Mucosa of stomach (tissue), 1 donor: ENCODE results near the gene TDP2.

Experiments
- H3K27me3 ChIP-seq: one replicate; pipeline ENCODE4 v1.7.0; 2013; ENCODE audit warnings: mild to moderate bottlenecking, low read length; ENCODE audit not compliant: control insufficient read depth, insufficient read depth
- H3K36me3 ChIP-seq: one replicate; pipeline ENCODE4 v1.7.0; 2013; ENCODE audit warnings: low read length; ENCODE audit not compliant: control insufficient read depth, insufficient read depth
- H3K4me1 ChIP-seq: one replicate; pipeline ENCODE4 v1.7.0; 2013; ENCODE audit warnings: mild to moderate bottlenecking, low read length; ENCODE audit not compliant: control insufficient read depth, insufficient read depth
- H3K4me3 ChIP-seq: one replicate; pipeline ENCODE4 v1.7.0; 2013; ENCODE audit warnings: low read length
- H3K9ac ChIP-seq: one replicate; pipeline ENCODE4 v1.7.0; 2013; ENCODE audit warnings: mild to moderate bottlenecking, low read length, moderate library complexity
- H3K9me3 ChIP-seq: one replicate; pipeline ENCODE4 v1.7.0; 2013; ENCODE audit warnings: mild to moderate bottlenecking, low read length, moderate library complexity; ENCODE audit not compliant: control insufficient read depth
- donor health status: Pancreatic carcinoma.

Gene TDP2

DNA sequence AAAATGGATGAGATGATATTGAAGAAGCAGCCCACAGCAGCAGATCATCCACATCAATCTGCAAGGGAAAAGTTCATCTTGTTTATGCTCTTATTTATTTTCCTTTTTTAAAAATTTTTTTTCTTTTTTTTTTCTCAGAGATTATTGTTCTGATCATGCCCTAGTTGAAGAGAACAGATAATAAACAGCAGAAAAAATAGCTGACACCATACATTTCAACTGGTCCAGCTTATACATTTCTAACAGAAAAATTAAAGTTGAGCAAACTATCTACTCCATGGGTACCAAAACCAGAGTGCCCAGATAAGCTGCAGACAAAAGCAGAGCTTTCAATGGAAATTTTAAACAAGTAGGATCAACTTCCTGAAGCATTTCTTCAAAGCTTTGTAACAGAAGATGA, 30.0 kb downstream of the TDP2 start:
- H3K27me3 ChIP-seq = no peaks in the 10 kb centered on the region
- H3K4me1 ChIP-seq = no peaks in the 10 kb centered on the region
- H3K9me3 ChIP-seq = no peaks in the 10 kb centered on the region
- H3K4me3 ChIP-seq = no peak overlapping the region
- no peak overlapping the region for H3K9ac ChIP-seq
- no peaks in the 10 kb centered on the region for H3K36me3 ChIP-seq

DNA sequence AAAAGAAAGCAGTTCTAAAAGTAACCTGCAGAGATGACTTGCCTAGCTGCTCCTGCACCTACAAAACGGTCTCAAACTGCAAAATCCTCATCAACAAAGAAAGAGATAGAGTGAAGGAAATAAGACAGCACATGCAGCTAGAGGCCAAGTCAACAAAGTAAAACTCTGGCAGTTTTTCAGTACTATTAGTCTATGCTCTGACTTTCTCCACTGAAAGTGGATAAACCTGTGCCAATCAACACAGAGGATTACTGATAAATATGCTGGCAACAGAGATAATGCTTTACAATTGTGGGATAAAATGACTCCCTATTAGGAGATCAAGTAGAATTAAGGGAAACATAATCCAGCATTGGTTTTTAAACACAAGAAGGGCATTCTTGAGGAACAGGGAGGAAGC, 34.1 kb downstream of the TDP2 start:
- H3K9ac ChIP-seq = no peak overlapping the region
- H3K4me1 ChIP-seq = no peaks in the 10 kb centered on the region
- H3K9me3 ChIP-seq = no peaks in the 10 kb centered on the region
- H3K4me3 ChIP-seq = no peak overlapping the region
- no peaks in the 10 kb centered on the region for H3K36me3 ChIP-seq
- H3K27me3 ChIP-seq = no peaks in the 10 kb centered on the region

DNA sequence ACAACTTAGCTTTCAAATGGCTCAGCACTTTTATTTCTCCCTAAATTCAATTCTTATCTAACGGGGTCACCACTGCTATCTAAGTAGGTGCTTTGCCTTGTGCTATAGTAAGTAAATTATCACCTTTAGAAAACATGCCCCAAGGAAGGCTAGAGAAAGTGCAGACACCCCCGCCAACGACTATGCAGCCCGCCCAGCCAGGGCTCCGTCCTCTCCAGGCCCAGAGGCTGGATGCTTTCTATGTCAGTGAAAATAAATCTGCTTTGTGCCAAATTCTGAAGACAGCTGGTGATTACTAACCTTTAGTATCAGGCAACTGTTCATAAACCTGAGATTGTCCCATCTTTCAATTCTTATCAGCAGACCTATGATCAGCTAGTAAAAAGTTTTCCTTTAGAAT, 35.0 kb downstream of the TDP2 start:
- H3K9ac ChIP-seq = no peak overlapping the region
- H3K4me1 ChIP-seq = no peaks in the 10 kb centered on the region
- H3K27me3 ChIP-seq = no peaks in the 10 kb centered on the region
- H3K36me3 ChIP-seq = no peaks in the 10 kb centered on the region
- H3K9me3 ChIP-seq = no peaks in the 10 kb centered on the region
- no peak overlapping the region for H3K4me3 ChIP-seq

DNA sequence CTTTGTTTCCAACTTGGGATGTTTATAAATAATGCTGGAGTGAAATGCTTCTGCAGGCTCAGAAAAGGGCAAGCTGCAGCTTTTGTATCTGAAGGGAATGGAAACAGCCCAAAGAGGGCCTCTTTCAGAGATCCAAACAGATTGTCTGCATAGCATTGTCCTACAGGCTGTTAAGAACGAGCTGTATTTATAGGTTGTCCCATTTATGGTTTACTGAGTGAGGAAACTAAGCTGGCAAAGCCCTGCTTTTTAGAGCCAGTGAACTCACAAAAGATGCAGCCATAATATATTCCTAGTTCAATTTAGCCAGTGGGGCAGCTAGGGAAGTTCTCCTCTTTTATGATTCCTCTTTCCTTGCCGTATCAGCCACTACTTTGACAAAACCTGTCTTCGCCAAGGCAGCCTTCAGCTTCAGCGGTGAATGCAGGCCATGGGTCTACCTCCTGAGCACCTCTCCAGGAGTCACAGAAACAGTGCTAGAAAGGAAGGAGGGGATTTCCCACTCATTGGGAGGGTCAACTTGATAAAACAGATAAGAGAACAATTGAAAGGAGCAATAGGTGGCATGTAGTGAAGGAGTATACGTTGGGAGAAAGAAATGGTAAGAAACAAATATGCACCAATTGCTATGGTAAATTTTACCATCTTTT, 35.7 kb downstream of the TDP2 start:
- no peaks in the 10 kb centered on the region for H3K4me1 ChIP-seq
- H3K36me3 ChIP-seq = no peaks in the 10 kb centered on the region
- no peaks in the 10 kb centered on the region for H3K27me3 ChIP-seq
- no peak overlapping the region for H3K9ac ChIP-seq
- no peak overlapping the region for H3K4me3 ChIP-seq
- no peaks in the 10 kb centered on the region for H3K9me3 ChIP-seq

DNA sequence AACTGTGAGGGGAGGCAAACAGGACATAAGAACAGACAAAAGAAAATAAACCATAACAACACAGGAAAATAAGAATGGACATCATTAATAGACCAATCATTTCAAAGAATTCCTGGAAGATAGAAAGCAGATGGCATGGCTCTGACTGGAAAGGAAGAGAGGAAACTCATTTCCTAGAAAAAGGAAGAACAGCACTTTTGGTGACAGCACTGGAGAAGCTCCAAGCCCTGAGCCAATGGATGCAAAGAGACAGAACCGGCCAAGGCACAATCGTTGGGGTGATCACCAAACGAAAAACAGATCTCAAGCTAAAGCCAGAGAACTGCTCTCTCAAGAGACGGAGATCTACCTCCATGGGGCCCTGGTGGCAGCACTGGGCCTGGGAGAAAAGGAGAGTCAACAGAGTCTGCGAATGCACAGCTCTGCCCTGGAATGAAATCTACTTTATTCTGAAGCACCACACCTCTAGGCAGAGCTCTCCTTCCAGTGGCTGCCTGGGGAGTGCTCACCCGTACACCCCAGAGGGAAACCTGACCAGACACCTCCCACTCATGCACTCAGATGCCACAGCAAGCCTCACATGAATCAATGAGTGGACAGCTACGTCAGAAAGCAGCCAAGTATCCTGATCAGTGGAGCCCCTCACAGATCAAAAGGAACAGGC, 44.9 kb downstream of the TDP2 start:
- no peak overlapping the region for H3K4me3 ChIP-seq
- H3K4me1 ChIP-seq = no peaks in the 10 kb centered on the region
- no peaks in the 10 kb centered on the region for H3K27me3 ChIP-seq
- H3K9me3 ChIP-seq = no peaks in the 10 kb centered on the region
- no peaks in the 10 kb centered on the region for H3K36me3 ChIP-seq
- no peak overlapping the region for H3K9ac ChIP-seq

DNA sequence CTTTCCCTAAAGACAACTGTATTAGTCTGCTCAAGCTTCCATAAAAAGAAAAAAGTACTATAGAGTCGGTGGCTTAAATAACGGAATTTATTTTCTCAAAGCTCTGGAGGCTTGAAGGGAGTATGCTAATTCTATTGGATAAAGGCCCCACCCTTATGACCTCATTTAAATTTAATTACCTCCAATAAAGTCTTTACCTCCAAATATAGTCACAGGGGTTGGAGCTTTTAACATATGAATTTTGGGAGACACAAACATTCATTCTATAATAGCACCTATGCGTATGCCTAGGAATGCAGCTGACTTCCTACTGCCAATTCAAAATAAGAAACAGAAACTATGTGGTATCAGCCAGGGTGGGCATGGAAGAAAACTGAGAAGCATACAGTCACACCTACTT, 46.1 kb downstream of the TDP2 start:
- Histone ChIP-seq H3K9ac (no peak overlapping the region), H3K4me3 (no peak overlapping the region), H3K36me3 (no peaks in the 10 kb centered on the region), H3K27me3 (no peaks in the 10 kb centered on the region), H3K9me3 (no peaks in the 10 kb centered on the region), H3K4me1 (no peaks in the 10 kb centered on the region)

DNA sequence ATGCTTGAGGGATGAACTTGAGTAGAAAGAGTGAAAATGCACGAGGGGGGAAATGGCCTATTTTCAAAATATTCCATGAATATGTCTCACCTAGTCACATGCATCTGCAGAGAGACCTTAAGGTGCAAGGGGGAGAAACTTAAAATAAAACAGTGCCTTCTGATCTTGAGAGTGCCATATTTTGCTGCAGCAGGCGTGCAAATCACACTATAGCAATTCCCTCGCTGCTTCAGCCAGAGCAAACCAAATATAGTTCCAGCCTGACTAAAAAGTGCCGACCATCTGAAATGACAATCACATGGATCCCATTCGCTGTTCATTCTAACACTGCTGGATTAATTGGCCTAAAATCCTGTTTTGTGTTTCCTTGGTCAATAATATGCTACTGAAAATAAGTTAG, 47.0 kb downstream of the TDP2 start:
- Histone ChIP-seq H3K36me3 (no peaks in the 10 kb centered on the region), H3K4me1 (no peaks in the 10 kb centered on the region), H3K27me3 (no peaks in the 10 kb centered on the region), H3K9me3 (no peaks in the 10 kb centered on the region), H3K9ac (no peak overlapping the region), H3K4me3 (no peak overlapping the region)

DNA sequence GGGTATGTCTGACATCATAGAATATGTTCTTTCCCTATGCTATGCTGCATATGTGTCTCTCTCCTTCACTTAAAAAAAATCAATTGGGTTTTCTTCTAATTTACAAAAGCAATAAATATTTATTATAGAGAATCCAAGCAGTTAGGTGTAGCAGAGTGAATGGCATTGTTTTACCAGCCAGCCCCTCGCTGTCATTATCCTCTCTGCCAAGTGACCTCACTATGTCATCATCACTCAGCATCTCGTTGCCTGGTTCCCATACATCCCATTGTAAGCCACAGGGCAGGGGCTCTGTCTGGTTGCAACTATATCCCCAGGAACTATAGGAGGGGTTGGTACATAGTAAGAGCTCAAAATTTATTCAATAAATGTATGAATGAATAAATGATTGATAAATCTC, 52.1 kb downstream of the TDP2 start:
- H3K27me3 ChIP-seq = no peaks in the 10 kb centered on the region
- no peaks in the 10 kb centered on the region for H3K9me3 ChIP-seq
- H3K36me3 ChIP-seq = no peaks in the 10 kb centered on the region
- no peak overlapping the region for H3K4me3 ChIP-seq
- H3K4me1 ChIP-seq = no peaks in the 10 kb centered on the region
- no peak overlapping the region for H3K9ac ChIP-seq

DNA sequence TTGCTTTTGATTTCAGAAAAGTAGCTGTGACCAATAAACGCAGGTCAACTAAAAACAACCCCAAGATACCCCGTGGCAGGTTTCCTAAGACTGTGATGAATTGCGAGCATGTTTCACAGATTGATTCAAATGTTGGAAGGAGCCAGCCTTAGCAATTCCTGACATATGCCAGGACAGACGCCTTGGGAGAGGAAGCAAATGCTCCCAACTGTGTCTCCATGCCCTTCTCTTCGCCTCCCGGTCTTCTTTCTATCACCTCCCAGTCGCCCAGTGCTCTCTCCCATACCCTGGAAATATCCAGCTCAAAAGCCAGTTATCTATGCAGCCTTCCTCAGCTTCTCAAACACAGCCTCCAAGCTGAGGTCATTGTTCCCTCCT, 52.7 kb downstream of the TDP2 start:
- Histone ChIP-seq H3K36me3 (no peaks in the 10 kb centered on the region), H3K9ac (no peak overlapping the region), H3K4me1 (no peaks in the 10 kb centered on the region), H3K27me3 (no peaks in the 10 kb centered on the region), H3K4me3 (no peak overlapping the region), H3K9me3 (no peaks in the 10 kb centered on the region)

DNA sequence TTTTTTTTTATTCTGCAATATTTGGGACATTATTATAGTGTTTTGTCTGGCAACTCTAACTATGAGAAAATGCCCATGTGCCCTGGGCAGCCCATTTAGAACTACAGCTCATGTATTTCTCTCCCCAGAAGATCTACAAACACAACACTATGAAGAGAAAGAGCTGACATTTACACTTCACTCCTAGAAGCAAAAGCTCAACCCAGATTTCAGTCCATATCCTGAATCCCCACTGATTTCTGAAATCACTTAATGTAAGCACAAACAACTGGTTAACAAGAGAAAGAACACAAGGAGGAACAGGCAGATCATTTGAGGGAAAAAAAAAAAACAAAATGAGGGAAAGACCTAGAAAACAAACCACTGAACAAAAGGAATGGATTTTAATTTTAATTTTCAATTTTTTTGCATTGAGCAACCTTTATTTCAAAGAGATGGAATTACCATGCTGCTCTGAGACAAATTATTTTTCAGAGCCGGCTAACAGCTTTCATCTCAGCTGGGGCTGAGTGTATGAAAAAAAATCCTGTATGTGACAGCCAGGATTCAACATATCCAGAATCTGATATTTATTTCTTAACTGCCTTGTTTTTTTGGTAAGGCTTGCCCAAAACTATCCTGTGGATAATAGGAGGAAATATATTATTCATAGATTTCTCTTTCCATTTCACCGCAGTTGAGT, 53.2 kb downstream of the TDP2 start:
- H3K9ac ChIP-seq = no peak overlapping the region
- H3K4me1 ChIP-seq = no peaks in the 10 kb centered on the region
- no peak overlapping the region for H3K4me3 ChIP-seq
- H3K27me3 ChIP-seq = no peaks in the 10 kb centered on the region
- H3K36me3 ChIP-seq = no peaks in the 10 kb centered on the region
- no peaks in the 10 kb centered on the region for H3K9me3 ChIP-seq

DNA sequence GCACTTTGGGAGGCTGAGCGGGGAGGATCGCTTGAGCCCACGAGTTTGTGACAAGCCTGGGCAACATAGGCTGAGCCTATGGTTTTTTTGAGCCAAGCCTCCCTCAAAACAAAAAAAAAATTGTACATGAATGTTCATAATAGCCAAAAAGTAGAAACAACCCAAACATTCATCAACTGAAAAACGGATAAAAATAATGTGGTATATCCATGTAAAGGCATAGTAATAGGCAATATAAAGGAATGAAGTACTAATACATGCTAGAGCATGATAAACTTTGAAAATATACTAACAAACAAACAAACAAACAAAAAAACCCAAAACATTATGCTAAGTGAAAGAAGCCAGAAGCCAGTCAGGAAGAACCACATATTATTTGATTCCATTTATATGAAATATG, 56.0 kb downstream of the TDP2 start:
- Histone ChIP-seq H3K9me3 (no peaks in the 10 kb centered on the region), H3K36me3 (no peaks in the 10 kb centered on the region), H3K4me1 (no peaks in the 10 kb centered on the region), H3K9ac (no peak overlapping the region), H3K4me3 (no peak overlapping the region), H3K27me3 (no peaks in the 10 kb centered on the region)

DNA sequence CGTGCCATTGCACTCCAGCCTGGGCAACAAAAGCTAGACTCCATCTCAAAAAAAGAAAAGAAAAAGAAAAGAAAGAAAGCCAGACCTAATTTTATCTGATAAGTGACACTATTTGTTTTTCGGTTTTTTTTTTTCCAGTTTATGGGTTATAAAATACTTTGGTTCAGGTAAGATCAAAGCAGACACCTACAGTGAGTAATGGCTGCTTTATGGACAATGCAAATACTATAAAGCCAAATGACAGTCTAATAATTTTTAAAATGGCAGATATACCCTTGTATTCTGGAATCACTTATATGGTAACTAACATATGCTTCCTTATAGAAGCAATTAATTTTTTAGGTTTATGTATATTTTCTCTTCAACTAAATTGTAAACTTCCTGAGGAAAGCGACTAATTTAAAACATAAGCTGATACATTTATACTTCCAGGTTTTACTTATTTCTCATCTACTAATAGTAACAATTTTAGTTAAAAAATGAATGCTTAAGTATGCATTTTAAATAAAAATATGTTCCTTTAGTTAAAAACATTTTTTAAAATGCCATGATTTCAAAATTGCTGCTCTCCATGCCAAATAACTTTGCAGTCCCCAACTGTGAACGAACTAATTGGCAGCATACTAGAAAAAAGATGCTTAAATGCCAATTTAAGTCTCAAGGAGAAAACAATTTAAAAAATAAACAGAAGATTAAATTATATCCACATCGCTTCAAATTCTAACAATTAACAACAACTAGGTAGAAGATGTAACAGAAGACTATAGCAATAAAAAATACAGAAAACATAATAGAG, 59.2 kb downstream of the TDP2 start:
- Histone ChIP-seq H3K36me3 (no peaks in the 10 kb centered on the region), H3K27me3 (no peaks in the 10 kb centered on the region), H3K4me3 (no peak overlapping the region), H3K9me3 (no peaks in the 10 kb centered on the region), H3K4me1 (no peaks in the 10 kb centered on the region), H3K9ac (no peak overlapping the region)
